GM21825 (cell line): ENCODE data around the gene GNL3L.
"Not testable (repeated sequence)": the region's sequence is repeated elsewhere in the genome, so short reads cannot be mapped to it uniquely, and the experiment has no call there.

Experiments
- ATAC-seq: cut with Tn5 transposase; IDR thresholded peaks from one replicate; pipeline ENCODE4 v1.9.1; 2021; ENCODE audit warnings: mild to moderate bottlenecking, moderate library complexity; ENCODE audit not compliant: unreplicated experiment

GNL3L gene

GRCh38 chrX:54560411-54560810, 30.4 kb downstream of the GNL3L start:
- no peak for ATAC-seq

- no peak for ATAC-seq
These were observed 31.6 kb downstream of the GNL3L start for GRCh38 chrX:54561622-54562021.

- ATAC-seq, result no peak
These were observed 34.9 kb downstream of the GNL3L start for GRCh38 chrX:54564936-54565335.

GRCh38 chrX:54570332-54570731, 40.3 kb downstream of the GNL3L start:
- ATAC-seq, result no peak

- ATAC-seq, result not testable (repeated sequence)
These were observed 42.6 kb downstream of the GNL3L start for GRCh38 chrX:54572641-54573040.

- ATAC-seq, result no peak
These were observed 67.7 kb downstream of the GNL3L start for GRCh38 chrX:54597728-54598127.

- no peak for ATAC-seq
These were observed 72.5 kb downstream of the GNL3L start for GRCh38 chrX:54602563-54602962.
